Stimulated activated CD8-positive, alpha-beta memory T cell treated with anti-CD3 and anti-CD28 coated beads, Interleukin-7, amount 100 ng/mL, for 1 hour (primary cell): ENCODE measurements around the gene GYPA.
"Not testable (repeated sequence)": the region's sequence is repeated elsewhere in the genome, so short reads cannot be mapped to it uniquely, and the experiment has no call there.

ENCODE experiments used
- DNase-seq, 2 donors: peaks; one replicate each; pipeline ENCODE4 v3.0.0-alpha.2; 2020; ENCODE audit warnings: low read depth in 2 of 2

Gene GYPA

DNA sequence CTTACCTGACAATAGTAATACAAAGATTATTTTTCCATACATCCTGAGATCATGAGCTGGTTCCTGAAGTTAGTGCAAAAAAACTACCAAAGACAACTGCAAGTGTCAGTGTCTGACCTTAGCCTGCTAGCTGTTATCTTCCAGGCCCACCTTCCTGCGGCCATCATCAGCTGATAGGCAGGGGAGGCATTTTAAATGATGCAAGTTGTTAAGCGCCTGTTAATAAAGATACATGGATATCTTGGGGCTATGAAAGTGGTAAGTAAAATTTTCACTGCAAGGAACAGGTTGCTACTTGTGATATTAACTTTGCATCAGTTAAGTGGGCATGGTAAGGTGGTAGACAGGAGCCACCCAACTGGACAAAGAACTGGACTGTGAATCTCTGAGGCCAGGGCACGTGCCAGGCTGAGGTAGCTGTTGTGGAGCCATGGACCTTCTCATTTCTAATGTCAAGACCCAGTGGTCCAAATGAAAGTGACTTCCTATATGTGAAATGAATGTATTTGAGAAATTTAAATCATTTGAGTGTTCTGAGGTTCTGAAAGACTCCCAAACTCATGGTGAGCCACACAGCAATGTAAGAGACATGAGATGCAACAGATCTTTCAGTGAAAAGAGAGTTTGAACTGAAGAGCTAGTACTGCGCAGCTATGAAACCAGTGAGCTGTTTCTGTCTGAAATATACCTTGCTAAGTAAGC is at the start of gene GYPA:
Gene GYPA, minus strand, starts transcription at position 125 of the 702 bp plus-strand sequence. Its CDS starts 83 bp downstream, at position 42.
- not testable (repeated sequence) for DNase-seq

- no peak for DNase-seq
These were observed 49.5 kb upstream of the GYPA start for GRCh38 chr4:144190009-144190408.

DNA sequence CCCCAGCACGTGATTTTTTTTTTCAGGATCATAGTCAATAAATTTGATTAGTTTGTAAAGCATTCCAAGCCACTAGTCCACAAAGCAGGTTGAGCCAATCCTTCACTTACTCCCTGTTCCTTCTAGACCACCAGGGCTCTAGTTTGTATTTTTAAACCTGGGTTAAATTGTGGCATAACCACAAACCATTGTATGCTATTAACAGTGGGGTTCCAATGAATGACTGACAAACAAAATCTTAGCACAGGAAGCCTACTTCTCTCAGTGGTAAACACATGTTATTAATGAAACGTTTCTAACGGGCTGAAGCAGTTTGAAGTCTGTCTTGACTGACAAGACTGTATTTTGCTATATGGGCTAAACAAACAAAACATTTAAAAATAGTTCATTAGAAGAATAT is 48.6 kb upstream of the GYPA start:
- DNase-seq, result no peak

GRCh38 chr4:144185086-144185485 is 44.6 kb upstream of the GYPA start:
- no peak for DNase-seq

GRCh38 chr4:144183165-144183564 is 42.6 kb upstream of the GYPA start:
- DNase-seq, result no peak

DNA sequence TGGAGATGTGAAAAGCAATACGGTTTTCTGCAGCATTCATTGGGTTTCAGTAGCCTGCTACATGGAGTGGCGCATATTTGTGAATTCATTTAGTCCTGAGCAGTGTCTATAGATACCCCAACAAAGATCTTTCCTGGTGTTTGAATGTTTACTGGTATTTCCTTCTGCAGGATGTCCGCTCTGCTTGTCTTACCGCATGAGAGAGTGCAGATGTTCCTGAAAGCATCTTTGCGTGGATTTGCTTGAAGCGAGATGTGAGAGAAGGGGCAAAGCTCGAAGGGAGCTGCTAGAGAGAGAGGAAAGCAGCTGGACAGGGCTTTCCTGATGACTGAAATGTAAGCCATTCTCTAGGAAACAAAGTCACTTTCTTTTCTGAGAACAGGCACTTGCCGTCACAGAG is 40.9 kb upstream of the GYPA start:
- no peak for DNase-seq

DNA sequence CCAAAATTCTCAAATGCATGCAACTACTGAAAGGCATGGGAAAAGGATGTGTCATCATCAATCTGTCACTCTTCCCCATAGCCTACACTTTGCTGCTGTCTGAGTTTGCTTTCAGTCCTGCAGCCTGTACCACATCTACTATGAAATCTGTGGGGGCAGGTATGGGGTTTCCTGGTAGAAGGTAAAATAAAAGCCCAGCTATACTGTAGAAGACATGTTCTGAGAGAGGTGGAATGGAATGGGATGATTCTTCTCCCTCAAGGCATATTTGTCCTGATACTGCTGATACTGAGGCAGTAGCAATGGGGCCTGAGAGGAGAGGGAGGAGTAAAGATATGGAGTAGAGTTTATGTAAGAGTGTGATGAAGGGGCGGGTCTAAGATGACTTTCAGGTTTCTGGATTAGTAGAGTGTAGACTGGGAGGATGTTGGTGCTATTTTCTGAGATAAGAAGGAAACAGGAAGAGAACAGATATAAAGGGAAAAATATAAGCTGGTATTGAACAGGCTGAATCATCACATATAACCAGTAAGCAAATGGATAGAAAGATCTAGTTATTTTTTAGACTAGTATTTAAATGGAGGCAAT is 38.7 kb upstream of the GYPA start:
- DNase-seq, result no peak

GRCh38 chr4:144178414-144178813 is 37.9 kb upstream of the GYPA start:
- no peak for DNase-seq

GRCh38 chr4:144176476-144176875 is 36.0 kb upstream of the GYPA start:
- no peak for DNase-seq

- no peak for DNase-seq
These were observed 34.0 kb upstream of the GYPA start for GRCh38 chr4:144174401-144175067.

- DNase-seq, result no peak
These were observed 31.2 kb upstream of the GYPA start for GRCh38 chr4:144171697-144172096.

DNA sequence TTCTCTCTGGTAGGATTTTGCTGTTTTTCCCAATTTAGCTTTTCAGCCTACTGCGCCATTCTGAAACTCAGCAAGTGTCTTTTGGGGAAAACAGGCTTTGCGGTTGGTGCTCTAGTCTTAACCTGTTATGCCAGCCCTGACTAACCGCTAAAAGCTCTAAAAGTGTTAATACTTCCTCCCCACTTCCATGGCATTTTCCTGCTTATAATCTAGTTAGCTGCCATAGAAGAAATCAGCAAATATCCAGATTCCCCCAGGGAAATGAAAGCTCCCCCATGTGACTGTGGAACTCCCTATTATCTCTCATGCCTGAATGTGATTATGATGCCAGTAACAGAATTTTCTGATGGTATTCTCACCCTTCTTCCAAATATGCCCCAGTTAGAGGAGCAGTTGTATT is 28.7 kb upstream of the GYPA start:
- DNase-seq, result no peak

DNA sequence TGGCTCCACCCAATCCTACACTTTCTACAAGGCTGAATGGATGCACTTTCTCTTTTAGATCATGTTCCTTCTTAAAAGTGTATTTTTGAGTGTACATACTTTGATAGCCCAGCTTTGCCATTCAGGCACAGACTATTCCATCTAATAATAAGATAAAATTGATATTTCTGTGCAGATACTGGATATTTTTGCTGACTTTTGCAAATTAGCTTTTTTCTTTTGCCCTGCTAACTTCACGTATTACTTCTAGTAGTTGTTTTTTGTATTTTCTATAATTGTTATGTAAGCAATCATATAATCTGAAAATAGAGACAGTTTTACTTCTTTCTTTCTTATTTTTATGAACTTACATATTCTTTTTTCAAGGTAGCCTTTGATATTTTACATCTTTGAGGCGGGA is 13.5 kb upstream of the GYPA start:
- no peak for DNase-seq

GRCh38 chr4:144142690-144143326 is 2.3 kb upstream of the GYPA start:
- DNase-seq, result not testable (repeated sequence)

DNA sequence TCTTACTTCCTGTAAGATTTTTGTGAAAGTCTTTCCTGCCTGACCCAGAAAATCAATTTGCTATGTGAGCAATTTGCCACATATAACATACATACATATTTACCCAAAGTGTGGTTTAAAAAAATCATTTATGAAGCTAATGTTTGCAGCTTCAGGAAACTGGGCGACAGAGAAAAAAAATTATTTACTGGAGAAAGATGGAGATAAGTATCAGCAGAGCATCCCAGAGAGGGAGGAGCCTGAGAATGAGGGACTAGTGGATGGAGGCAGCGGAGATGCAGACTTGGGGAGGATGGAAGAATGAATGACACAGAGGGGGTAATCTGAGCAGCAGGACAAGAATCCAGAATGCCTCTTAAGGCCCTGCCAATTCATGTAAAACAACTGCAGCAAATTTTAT is 975 bp upstream of the GYPA start:
- no peak for DNase-seq

DNA sequence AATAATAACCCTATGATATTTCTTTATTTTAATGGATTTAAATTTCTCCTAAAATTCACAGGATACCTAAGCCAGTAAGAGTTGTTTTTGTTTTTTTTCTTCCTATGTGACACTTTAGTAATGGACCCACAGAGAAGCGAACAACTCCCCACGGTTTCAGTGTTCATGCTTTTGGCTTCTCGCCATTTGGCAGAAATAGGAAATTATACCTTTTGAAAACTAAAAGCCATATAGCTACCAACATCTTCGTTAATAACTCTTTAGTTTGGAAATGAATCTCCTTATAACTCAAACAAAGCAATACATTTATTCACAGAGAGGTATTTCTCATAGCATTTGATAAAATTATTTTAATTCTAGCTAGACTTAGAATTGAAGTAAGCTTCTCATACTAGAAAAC is 527 bp downstream of the GYPA start:
- not testable (repeated sequence) for DNase-seq

GRCh38 chr4:144139547-144139946 is 971 bp downstream of the GYPA start:
- not testable (repeated sequence) for DNase-seq

DNA sequence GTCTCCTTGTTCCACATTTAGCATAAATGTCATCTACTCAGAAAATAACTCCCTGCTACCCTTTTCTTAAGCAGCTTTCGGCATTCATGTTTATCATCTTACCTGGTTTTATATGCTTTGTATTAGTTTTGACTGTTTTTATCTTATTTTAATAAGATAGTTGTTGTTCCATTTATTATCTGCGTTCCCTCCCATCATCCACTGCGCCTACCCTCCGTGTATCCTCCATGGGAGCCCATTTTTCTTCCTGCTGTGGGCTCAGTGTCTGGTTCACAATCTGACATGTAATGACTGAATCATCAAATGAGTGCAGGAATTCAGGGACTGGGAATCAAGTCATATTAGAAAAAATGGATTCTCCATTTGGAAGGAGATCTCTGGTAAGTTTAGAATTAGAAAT is 2.3 kb downstream of the GYPA start:
- DNase-seq, result not testable (repeated sequence)

DNA sequence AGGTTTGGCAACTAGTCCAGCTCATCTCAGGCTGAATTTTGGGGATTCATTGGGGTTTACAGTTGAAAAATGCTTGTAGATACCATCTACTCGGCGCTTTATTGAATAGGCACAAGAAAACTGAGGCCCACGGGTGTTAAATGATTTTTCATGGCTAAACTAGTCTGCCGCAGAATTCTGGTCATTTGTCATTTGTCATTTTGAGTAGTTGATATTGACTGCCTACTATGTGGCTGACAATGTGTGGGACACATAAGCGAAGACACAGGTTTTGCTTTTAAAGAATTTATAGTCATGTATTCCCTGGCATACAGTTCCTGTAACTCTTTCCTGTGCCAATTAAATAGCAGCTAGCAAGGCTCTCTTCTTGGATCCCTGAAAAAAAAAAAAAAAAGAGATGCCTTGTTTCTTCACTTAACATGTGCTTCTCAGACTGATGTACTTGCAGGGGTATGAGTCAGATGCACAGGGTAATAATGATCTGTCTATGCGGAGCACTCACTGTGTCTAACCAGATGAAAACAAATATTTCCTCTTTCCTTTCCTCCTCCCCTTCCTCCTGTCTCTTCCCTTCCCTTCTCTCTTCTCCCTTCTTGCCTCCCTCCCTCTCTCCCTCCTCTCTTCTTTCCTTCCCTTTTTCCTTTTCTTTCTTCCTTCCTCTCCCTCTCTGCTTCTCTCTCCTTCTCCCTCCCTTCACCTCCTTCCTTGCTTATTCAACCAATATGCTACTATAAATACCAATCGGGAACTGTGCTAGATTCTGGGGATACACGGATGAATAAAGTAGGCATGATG is 3.2 kb downstream of the GYPA start:
- DNase-seq, result not testable (repeated sequence)

DNA sequence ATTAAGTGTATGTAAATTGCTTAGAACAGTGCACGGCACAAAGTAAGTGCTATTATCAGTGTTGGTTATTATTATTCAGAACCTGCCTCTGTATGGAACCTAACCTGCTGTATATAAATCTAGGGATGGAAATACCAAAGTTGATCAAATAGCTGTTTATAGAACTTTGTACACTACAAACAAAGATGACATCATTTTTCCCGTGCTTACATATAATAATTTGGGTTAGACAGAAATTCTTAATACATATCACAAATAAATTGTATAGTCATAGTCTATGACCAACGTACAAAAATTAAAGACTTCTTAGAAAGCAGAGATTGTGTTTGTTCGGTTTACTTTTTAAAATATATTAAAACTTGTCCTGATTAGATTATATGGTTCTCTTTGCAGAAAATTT is 4.3 kb downstream of the GYPA start:
- not testable (repeated sequence) for DNase-seq

DNA sequence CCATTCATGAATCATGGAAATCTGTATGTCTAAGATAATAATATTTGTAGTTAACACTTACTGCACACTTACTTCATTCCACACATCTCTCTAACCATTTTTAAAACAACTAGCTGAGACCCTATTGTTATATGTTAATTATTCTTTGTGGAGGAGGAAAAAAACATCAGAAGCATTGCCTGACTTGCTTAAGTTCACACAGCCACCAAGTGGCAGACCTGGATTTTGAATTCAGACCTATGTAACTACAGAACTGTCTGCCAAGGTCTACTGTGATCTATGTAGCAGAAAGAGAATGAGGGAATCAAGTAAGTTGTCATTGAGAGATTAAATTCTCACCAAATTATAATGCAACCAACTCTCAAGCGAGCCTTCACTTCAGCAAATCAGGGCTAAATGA is 10.4 kb downstream of the GYPA start:
- DNase-seq, result not testable (repeated sequence)
